ENCODE measurements around the gene IL2RG.

IL2RG gene

GRCh38 chrX:71131510-71131909 is 20.1 kb upstream of the IL2RG start:
- no peak for DNase-seq (ENCODE audit: low spot score)
- in situ Hi-C loops (cut with MboI; ENCODE audit: low sequenced_read_pairs, unreplicated experiment): no loop called here
- TF ChIP-seq CTCF (IDR thresholded peaks at IDR 0.05; ENCODE audit: borderline replicate concordance, control extremely low read depth, extremely low read depth, insufficient read depth, missing control alignments): no peak

DNA sequence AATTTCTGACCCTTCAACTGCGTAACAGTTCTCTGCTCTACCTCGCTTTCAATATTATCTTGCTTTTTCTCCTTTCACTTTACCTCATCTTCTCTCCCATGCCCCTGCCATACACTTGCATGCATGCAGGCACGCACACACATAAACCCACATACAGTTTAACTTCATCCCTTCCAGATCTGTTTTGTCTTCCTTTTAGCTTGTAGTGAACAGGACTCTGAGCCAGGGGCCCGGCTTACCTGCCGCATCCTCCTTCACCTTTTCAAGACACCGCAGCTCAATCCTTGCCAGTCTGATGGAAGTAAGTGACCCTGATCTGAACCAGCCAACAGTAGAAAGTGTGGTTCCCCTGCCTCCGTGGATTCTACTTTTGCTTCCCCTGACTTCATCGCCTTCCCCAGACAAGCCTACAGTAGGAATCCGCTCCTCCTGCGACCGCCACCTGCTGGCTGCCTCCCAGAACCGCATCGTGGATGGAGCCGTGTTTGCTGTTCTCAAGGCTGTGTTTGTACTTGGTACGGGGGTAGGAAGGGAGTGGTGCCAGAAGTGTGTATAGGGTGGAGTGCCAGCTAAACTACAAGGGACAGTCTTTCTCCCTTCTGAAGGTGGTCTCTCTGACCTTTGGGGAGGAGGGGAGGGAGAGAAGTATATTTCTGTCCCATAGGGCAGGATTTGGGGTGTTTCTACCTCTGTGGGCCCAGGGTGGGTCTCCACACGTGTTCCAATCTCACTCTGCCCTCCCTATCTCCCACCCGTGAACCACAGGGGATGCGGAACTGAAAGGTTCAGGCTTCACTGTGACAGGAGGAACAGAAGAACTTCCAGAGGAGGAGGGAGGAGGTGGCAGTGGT is 17.8 kb upstream of the IL2RG start:
- in situ Hi-C loops (cut with MboI; ENCODE audit: low sequenced_read_pairs, unreplicated experiment): no loop called here
- TF ChIP-seq CTCF (IDR thresholded peaks at IDR 0.05; ENCODE audit: borderline replicate concordance, control extremely low read depth, extremely low read depth, insufficient read depth, missing control alignments): peak; percentile 82
- DNase-seq (ENCODE audit: low spot score): peak; percentile 75

GRCh38 chrX:71128166-71128833 is 16.9 kb upstream of the IL2RG start:
- DNase-seq (ENCODE audit: low spot score): no peak
- in situ Hi-C loops (cut with MboI; ENCODE audit: low sequenced_read_pairs, unreplicated experiment): no loop called here
- TF ChIP-seq CTCF (IDR thresholded peaks at IDR 0.05; ENCODE audit: borderline replicate concordance, control extremely low read depth, extremely low read depth, insufficient read depth, missing control alignments): no peak

- in situ Hi-C loops (cut with MboI; ENCODE audit: low sequenced_read_pairs, unreplicated experiment): no loop called here
These were observed 7.7 kb upstream of the IL2RG start for GRCh38 chrX:71118985-71119535.

DNA sequence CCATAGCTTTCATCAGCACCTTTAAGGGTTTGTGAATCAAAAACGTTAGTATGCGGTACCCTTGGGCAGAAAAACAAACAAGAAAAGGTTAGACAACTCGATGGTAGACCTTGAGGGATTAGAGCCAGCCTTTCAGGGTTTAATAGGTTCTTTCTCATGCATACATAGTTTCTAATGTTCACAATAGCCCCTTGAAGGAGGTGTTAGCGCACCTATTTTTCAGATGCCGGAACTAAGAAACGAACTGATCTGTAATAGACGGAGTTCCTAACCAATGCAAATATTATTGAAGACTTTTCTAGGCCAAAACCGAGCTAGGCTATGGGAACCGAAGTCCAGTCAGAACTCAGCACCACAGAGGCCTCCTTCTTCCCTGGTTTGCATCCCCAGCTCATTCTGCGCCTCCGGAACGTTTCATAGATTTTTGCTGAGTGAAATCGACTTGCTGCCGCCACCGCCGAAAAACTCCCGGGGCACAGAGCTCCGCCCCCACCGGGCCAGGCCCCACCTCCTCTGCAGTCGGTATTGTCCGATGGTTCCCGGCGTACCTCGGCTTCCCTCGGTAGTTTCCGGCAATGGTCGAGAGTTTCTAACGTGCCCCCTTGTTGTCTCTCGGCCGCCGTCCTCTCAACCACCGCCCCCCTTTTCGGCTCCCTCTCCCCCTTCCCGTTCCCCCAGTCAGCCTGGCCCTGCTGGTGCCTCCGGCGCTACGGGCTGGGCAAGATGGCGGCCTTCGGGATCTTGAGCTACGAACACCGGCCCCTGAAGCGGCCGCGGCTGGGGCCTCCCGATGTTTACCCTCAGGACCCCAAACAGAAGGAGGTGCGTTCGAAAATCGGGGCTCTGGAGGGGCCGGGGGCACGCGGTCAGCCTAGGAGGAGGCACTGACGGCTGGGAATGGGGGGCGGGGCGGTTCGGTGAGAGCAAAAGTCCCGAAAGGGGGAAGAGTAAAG is 6.9 kb upstream of the IL2RG start, which contains the start of gene MED12:
MED12 (plus strand) TSS at position 565 of the 953 bp plus-strand sequence; CDS start at position 724, 159 bp downstream.
- peak; percentile 88 for DNase-seq (ENCODE audit: low spot score)
- in situ Hi-C loops (cut with MboI; ENCODE audit: low sequenced_read_pairs, unreplicated experiment): no loop called here
- no peak for TF ChIP-seq CTCF (IDR thresholded peaks at IDR 0.05; ENCODE audit: borderline replicate concordance, control extremely low read depth, extremely low read depth, insufficient read depth, missing control alignments)

More at GRCh38 chrX:71118985-71119535, 7.7 kb upstream of the IL2RG start:
- no peak for DNase-seq (ENCODE audit: low spot score)
- no peak for TF ChIP-seq CTCF (IDR thresholded peaks at IDR 0.05; ENCODE audit: borderline replicate concordance, control extremely low read depth, extremely low read depth, insufficient read depth, missing control alignments)

GRCh38 chrX:71117358-71117757 is 6.0 kb upstream of the IL2RG start:
- TF ChIP-seq CTCF (IDR thresholded peaks at IDR 0.05; ENCODE audit: borderline replicate concordance, control extremely low read depth, extremely low read depth, insufficient read depth, missing control alignments): no peak
- no peak for DNase-seq (ENCODE audit: low spot score)
- in situ Hi-C loops (cut with MboI; ENCODE audit: low sequenced_read_pairs, unreplicated experiment): no loop called here

Data from GM13976 (cell line).